ENCODE results near the gene AK3.

AK3 gene

DNA sequence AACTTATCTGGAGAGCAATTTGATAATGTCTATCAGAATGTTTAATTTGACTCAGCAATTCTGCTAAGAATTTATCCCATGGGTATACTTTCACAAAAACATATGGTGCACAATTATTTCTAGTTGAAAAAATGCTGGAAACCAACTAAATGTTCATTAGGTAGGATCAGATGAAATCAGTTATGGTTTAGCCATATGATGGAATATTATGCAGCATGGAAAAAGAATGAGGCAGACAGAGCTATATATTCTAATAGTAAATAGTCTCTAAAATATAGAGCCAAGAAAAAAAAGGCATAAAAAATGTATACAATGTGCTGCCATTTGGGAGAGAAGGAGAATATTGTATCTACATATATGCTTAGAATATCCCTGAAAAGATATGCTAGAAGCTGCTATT, 71.1 kb downstream of the AK3 start:
- TF ChIP-seq, protein P1, sequence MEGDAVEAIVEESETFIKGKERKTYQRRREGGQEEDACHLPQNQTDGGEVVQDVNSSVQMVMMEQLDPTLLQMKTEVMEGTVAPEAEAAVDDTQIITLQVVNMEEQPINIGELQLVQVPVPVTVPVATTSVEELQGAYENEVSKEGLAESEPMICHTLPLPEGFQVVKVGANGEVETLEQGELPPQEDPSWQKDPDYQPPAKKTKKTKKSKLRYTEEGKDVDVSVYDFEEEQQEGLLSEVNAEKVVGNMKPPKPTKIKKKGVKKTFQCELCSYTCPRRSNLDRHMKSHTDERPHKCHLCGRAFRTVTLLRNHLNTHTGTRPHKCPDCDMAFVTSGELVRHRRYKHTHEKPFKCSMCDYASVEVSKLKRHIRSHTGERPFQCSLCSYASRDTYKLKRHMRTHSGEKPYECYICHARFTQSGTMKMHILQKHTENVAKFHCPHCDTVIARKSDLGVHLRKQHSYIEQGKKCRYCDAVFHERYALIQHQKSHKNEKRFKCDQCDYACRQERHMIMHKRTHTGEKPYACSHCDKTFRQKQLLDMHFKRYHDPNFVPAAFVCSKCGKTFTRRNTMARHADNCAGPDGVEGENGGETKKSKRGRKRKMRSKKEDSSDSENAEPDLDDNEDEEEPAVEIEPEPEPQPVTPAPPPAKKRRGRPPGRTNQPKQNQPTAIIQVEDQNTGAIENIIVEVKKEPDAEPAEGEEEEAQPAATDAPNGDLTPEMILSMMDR (conservative IDR thresholded peaks at IDR 0.05; ENCODE audit: low read length), result no peak
- no peak overlapping the region for H3K4me3 ChIP-seq (ENCODE audit: low read length)
- DNase-seq (ENCODE audit: low read depth), result no peak

DNA sequence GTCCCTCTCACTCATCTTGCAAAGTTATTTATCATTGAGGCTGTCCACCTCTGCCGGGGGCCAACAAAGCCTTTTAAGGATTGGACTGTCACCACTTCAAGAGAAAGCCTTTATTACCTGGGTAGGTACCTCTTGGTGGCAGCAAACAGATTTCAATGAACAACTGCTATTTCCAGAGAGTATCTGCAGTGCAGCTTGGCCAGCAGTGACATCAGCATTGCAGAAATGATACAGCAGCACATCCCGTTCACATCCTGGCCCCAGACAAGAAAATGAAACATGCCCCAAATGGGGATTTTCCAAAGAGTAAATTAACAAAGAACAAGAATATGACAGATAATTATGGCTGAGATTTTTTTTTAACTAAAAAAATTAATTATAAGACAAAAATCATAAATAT, 72.4 kb downstream of the AK3 start:
- TF ChIP-seq, protein P1 (conservative IDR thresholded peaks at IDR 0.05; ENCODE audit: low read length), result no peak
- H3K4me3 ChIP-seq (ENCODE audit: low read length), result no peak overlapping the region
- DNase-seq (ENCODE audit: low read depth), result no peak

DNA sequence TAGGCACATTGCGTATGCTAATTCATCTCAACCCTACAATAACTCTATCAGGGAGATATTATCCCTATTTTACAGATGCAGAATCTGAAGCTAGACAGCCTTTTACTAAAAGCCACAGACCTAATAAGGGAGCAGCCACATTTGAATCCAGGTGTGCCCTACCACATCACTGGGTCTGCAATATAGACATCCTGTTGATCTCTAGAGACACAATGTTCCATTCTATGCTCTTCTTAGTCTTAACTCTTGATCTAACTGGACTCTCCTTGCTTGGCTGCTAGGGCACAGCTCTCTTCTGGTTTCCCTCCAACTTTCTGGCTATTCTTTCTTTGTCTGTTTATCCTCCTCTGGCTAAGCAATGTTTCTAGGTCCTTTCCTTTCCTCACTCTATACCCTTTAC, 73.3 kb downstream of the AK3 start:
- DNase-seq (ENCODE audit: low read depth), result no peak
- H3K4me3 ChIP-seq (ENCODE audit: low read length), result no peak overlapping the region
- TF ChIP-seq, protein P1 (conservative IDR thresholded peaks at IDR 0.05; ENCODE audit: low read length), result no peak

DNA sequence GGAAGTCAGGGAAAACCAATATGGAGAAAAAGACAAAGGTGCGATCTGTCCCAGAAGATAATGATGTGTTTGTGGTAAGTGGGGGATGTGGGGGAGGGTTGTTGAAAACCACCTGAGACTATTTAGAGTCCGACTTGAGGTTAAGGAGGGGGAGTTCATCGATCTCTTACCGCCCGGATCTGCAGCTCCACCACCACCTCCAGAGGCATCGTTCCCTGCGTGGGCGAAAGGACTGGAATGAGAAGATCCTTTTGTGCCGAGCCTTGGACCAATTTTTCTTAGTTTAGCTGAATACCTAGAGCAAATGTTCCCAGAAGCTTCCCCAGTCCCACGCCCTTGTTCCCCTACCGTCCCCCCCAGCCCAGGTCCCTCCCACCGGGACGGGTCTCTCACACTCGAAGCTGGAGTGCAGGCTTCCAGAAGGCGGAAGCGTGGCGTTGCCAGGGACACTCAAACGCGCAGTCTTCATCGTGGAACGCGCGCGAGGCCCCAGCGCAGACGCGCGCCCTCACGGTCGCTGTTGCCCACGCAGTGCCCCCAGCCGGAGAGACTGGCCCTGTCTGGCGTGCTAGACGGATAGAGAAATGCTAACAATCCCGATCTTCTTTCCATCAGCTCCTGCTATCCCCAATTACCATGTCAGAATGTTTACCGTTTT, 74.8 kb downstream of the AK3 start, which contains the start of gene SPATA6L:
Gene SPATA6L, minus strand, starts transcription at position 439 of the 658 bp plus-strand sequence. Its CDS starts 230 bp downstream, at position 209.
- peak; percentile 46 for DNase-seq (ENCODE audit: low read depth)
- peak within 1 kb of the TSS; percentile 61 for H3K4me3 ChIP-seq (ENCODE audit: low read length)
- TF ChIP-seq, protein P1 (conservative IDR thresholded peaks at IDR 0.05; ENCODE audit: low read length), result peak; percentile 9

DNA sequence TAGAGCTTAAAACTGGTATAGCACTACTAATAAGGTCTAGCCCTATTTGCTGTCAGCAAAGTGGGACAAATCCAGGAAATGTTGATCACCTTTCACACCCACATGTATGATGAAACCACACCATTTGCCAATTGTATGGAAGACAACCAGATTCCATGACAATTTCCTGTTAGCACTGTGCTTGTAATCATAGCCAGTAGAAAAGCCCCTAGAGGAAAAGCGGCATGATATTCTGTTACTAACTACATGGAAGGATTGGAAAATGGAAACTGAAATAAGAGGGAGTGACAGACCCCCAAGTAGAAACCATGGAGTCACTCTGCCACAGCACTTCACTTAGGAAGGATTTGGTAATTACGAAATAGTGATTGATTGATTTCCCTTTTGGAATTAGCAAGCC, 75.6 kb downstream of the AK3 start:
- TF ChIP-seq, protein P1 (conservative IDR thresholded peaks at IDR 0.05; ENCODE audit: low read length), result no peak
- no peak overlapping the region for H3K4me3 ChIP-seq (ENCODE audit: low read length)

DNA sequence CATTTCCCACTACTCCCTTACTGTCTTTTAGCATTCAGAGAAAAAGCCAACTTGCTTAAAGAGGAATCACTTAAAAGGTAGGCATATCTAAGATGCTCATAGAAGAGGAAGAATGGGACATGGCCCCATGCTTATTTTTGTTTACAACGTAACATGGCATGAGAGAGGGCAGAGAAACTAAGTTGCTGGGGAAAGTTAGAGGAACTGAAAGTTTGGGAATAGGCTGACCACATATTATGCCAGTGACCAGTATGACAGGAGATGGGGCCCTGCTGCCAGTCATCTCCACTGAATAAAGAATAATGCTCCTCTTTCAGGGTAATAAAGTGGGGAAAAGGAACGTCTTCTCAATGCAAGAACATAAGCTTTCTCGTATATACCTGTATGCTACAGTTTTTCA, 77.0 kb downstream of the AK3 start:
- H3K4me3 ChIP-seq (ENCODE audit: low read length), result no peak overlapping the region
- TF ChIP-seq, protein P1 (conservative IDR thresholded peaks at IDR 0.05; ENCODE audit: low read length), result no peak
- DNase-seq (ENCODE audit: low read depth), result no peak

More for the DNA sequence above, 75.6 kb downstream of the AK3 start:
- DNase-seq (ENCODE audit: low read depth), result peak; percentile 60

All from AG10803 (cell line).